ENCODE results near the gene RIN2.

The RIN2 gene

DNA sequence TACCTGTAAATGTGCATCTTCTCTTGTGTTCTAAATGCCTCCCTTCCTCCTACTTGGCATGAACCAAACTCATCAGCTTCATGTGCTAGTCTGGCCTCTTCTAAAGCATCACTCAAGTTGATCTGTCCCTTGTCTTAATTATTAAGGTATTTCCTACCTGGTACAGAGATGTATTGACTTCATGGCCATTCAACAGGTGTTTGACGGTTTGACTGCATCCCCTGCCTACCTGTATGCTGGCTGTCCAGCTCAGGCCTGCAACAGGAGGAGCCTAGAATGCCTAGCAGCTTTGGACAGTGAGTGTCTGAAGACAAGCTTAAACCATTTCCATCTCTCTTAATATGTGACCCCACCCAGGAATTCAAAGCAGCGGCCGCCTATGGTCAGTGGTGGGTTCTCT lies 24.6 kb downstream of the RIN2 start:
- no peak overlapping the region for H3K27ac ChIP-seq

DNA sequence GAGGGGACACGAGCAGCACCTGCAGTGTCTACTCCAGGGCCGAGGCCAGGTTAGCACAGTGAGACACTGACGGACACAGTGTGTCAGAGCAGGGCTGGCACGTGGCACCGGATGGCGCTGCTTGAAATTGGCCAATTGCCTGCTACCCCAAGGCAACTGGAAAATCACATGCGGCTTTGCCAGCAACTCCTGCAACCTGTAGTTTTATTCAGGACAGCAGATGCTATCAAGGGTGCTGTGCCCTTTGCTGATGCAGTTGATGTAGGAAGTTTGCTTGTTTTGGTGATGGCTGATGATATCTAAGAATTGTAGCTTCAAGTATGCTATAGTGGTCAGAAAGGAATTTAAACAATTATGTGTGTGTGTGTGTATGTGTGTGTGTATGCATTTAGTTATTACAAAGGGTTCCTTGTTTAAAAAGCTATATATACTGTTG lies 25.9 kb downstream of the RIN2 start:
- no peak for DNase-seq
- intact Hi-C loops (cut with DNase I; ENCODE audit: low total_unique reads), result loop anchor here (10.0 kb wide), 1 partner anchor 89 kb away; no protein-coding TSS in a partner anchor

More for the DNA sequence above, 24.6 kb downstream of the RIN2 start:
- Histone ChIP-seq H3K27me3 (no peaks in the 10 kb centered on the region), H3K4me3 (no peak overlapping the region), H3K36me3 (no peaks in the 10 kb centered on the region), H3K4me1 (peaks cover 3 to 47% (median 31%) of the 10 kb centered on the region in 4 donors), H3K9me3 (no peaks in the 10 kb centered on the region)
- intact Hi-C loops (cut with DNase I; ENCODE audit: low total_unique reads), result loop anchor here (10.0 kb wide), 1 partner anchor 88 kb away; no protein-coding TSS in a partner anchor
- TF ChIP-seq, protein P1, sequence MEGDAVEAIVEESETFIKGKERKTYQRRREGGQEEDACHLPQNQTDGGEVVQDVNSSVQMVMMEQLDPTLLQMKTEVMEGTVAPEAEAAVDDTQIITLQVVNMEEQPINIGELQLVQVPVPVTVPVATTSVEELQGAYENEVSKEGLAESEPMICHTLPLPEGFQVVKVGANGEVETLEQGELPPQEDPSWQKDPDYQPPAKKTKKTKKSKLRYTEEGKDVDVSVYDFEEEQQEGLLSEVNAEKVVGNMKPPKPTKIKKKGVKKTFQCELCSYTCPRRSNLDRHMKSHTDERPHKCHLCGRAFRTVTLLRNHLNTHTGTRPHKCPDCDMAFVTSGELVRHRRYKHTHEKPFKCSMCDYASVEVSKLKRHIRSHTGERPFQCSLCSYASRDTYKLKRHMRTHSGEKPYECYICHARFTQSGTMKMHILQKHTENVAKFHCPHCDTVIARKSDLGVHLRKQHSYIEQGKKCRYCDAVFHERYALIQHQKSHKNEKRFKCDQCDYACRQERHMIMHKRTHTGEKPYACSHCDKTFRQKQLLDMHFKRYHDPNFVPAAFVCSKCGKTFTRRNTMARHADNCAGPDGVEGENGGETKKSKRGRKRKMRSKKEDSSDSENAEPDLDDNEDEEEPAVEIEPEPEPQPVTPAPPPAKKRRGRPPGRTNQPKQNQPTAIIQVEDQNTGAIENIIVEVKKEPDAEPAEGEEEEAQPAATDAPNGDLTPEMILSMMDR (IDR thresholded peaks at IDR 0.05), result no peak
- no peak for DNase-seq

DNA sequence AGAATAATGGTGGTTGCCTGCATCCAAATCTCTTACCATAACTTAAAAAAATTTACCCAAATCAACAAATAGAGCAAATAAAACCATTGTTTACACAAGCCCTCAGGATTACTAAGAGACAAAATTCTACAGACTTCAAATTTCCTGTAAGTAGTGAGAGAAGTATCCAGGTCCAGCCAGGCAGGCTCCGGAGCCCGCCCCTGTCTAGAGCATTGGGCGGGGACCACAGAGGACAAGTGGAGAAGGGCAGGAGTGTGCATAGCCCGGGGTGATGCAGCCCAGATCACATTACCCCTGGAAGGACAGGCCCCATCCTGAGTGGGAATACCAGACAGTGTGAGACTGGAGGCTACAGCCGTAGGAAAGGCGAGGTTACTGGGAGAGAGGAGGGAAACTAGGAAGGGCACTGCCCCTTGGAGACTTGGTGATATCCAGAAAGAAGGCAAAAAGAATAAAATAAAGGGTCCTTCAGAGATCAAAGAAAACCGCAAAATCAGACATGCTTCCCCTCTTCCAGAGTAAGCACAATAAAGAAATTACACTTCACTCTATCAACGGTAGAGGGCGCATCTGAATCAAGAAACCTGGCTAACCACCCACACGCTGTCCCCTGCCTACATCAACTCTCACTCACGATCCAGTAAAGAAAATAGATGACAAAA lies 26.6 kb downstream of the RIN2 start:
- TF ChIP-seq, protein P1 (IDR thresholded peaks at IDR 0.05), result peak; percentile 76 to 82
- intact Hi-C loops (cut with DNase I; ENCODE audit: low total_unique reads), result loop anchor here (10.0 kb wide), 1 partner anchor 90 kb away; no protein-coding TSS in a partner anchor
- Histone ChIP-seq H3K4me3 (no peak overlapping the region), H3K36me3 (no peaks in the 10 kb centered on the region), H3K9me3 (no peaks in the 10 kb centered on the region), H3K27me3 (no peaks in the 10 kb centered on the region), H3K4me1 (peaks cover 0 to 34% (median 25%) of the 10 kb centered on the region in 4 donors), H3K27ac (peak overlapping the region; percentile 45 to 61)
- peak in 1 of 2 donors; percentile 49 for DNase-seq

More for the DNA sequence above, 25.9 kb downstream of the RIN2 start:
- H3K9me3 ChIP-seq, result no peaks in the 10 kb centered on the region
- no peaks in the 10 kb centered on the region for H3K36me3 ChIP-seq
- TF ChIP-seq, protein P1 (IDR thresholded peaks at IDR 0.05), result no peak
- H3K4me1 ChIP-seq, result peaks cover 0 to 34% (median 25%) of the 10 kb centered on the region in 4 donors
- H3K27ac ChIP-seq, result no peak overlapping the region
- no peak overlapping the region for H3K4me3 ChIP-seq
- no peaks in the 10 kb centered on the region for H3K27me3 ChIP-seq

DNA sequence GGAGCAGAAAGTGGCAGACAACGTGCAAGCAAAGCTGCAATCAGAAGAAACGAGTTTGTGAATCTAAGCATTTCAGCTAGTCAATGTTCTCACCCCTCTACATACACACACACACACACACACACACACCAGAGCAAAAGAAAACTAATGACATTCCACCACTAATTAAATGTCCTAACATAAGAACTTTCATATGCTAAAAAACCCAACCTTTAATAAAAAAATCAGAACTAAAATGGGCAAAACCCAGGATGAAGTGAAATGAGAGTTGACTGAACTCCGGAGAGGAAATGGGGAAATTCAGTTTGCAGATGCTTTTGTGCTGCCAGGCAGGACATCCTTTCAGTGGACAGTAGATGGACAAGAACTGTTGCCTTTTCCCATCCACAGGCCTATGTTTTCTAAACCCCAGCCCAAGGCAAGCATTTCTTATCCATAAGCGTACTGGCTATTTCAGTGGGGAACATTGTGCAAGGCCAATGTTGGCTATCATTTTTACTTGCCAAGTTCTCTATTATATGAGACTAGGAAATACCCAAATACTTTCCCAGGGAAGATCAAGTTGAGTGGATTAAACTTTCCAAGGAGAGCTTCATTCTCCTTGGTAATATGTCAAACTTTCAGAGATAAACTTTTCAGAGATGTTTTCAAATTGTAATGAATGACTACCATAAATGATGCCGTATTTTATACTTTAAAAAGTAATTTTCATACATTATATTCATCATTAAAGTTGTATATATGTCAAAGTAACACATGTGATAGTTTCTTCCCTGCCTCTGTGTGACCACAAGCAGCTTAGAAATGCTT lies 27.3 kb downstream of the RIN2 start:
- no peak for DNase-seq
- Histone ChIP-seq H3K27ac (peak overlapping the region; percentile 30 to 34), H3K36me3 (no peaks in the 10 kb centered on the region), H3K27me3 (no peaks in the 10 kb centered on the region), H3K4me1 (peaks cover 0 to 34% (median 25%) of the 10 kb centered on the region in 4 donors), H3K4me3 (no peak overlapping the region), H3K9me3 (no peaks in the 10 kb centered on the region)
- intact Hi-C loops (cut with DNase I; ENCODE audit: low total_unique reads), result loop anchor here (10.0 kb wide), 1 partner anchor 91 kb away; no protein-coding TSS in a partner anchor
- TF ChIP-seq, protein P1 (IDR thresholded peaks at IDR 0.05), result no peak

DNA sequence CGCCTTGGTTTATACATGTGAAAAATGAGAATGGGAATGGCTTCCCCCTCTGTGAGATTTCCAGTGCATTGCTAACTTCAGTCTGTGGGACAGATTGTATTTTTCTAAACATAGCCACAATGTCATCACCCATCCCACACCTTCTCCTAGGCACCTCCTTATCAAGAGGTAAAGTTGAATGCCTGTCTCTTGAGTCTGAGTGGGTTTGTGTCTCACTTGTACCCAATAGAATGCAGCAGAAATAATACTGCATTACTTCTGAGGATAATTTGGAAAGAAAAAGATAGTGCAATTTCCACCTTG lies 27.9 kb downstream of the RIN2 start:
- Histone ChIP-seq H3K36me3 (no peaks in the 10 kb centered on the region), H3K27ac (peak overlapping the region; percentile 30 to 34), H3K9me3 (no peaks in the 10 kb centered on the region), H3K4me3 (no peak overlapping the region), H3K27me3 (no peaks in the 10 kb centered on the region), H3K4me1 (peaks cover 0 to 34% (median 25%) of the 10 kb centered on the region in 4 donors)
- no peak for DNase-seq
- intact Hi-C loops (cut with DNase I; ENCODE audit: low total_unique reads), result loop anchor here (2.0 to 10.0 kb wide), 2 partner anchors 91 to 209 kb away; no protein-coding TSS in a partner anchor
- TF ChIP-seq, protein P1 (IDR thresholded peaks at IDR 0.05), result no peak
